HepG2 (cell line): ENCODE results near the gene SLC2A14. TPM values are rescaled to one million over a fixed set of nuclear protein-coding genes. Genes with fewer than 3 reads are reported as not detected.

Experiments
- ATAC-seq: fragments of 200-7000 bp; cut with Tn5 transposase; 3 replicates; pipeline ENCODE4 v1.9.1; 2020; ENCODE audit warnings: mild to moderate bottlenecking, moderate library complexity
- BruUV-seq: library from RNA; stranded (reverse); fragments of 400-500 nt; replicated peaks from 2 replicates; lab custom pipeline; 2021; lab: Mats Ljungman, UMichigan
- CTCF ChIA-PET: fragments of 300-600 bp; formaldehyde crosslinking; extraction: SDS; loops from one replicate; lab custom pipeline; 2021; ENCODE audit warnings: low total read pairs, inconsistent platforms, low intra/inter-chr PET ratio; lab: Yijun Ruan, JAX
- POLR2A ChIA-PET: fragments of 350-600 bp; sonication (Branson Sonifier 250); formaldehyde crosslinking; loops from one replicate; lab custom pipeline; 2020; ENCODE audit warnings: antibody characterized with exemption, inconsistent platforms; lab: Yijun Ruan, JAX
- DNase-seq: peaks from one replicate; pipeline ENCODE4 v3.0.0-alpha.2; 2015; ENCODE audit warnings: low spot score
- FAIRE-seq: peaks from 3 replicates; lab custom pipeline; 2011; peaks lifted over from hg19 to GRCh38; lab: Jason Lieb, UNC
- H2AFZ ChIP-seq: one replicate; pipeline ENCODE4 v1.6.1; 2011; ENCODE audit warnings: low read length, inconsistent platforms
- H3K27ac ChIP-seq: fragments of 300-600 bp; 3 replicates; pipeline ENCODE4 v1.8.0; 2011; ENCODE audit warnings: mixed run types, mild to moderate bottlenecking, mixed read lengths, low read length, inconsistent platforms; ENCODE audit not compliant: insufficient read depth; ENCODE audit errors: extremely low read length
- H3K27me3 ChIP-seq, 2 experiments: fragments of 200-600 bp in 1 of 2; 2 replicates in 1 of 2; 3 replicates in 1 of 2; pipeline versions ENCODE4 v1.6.0 to v1.8.0; 2011; ENCODE audit warnings: low read length in 2 of 2, mild to moderate bottlenecking in 2 of 2, moderate library complexity in 2 of 2, inconsistent platforms in 1 of 2; ENCODE audit not compliant: insufficient read depth in 2 of 2, control insufficient read depth in 1 of 2
- H3K36me3 ChIP-seq, 2 experiments: fragments of 200-600 bp in 1 of 2; replicated peaks in 1 of 2; 2 replicates in 1 of 2; 3 replicates in 1 of 2; pipeline versions ENCODE4 v1.5.1 to v1.8.0; 2011; ENCODE audit warnings: low read length in 2 of 2, inconsistent platforms in 1 of 2; ENCODE audit not compliant: insufficient read depth in 2 of 2, control insufficient read depth in 1 of 2
- H3K4me1 ChIP-seq: 2 replicates; pipeline ENCODE4 v1.5.1; 2012; ENCODE audit warnings: low read length, inconsistent platforms; ENCODE audit not compliant: insufficient read depth
- H3K4me2 ChIP-seq: 2 replicates; pipeline ENCODE4 v1.6.0; 2011; ENCODE audit warnings: low read depth, low read length, inconsistent platforms
- H3K4me3 ChIP-seq, 3 experiments: fragments of 200-600 bp in 1 of 3; sonication (generic), shearing (Covaris generic) in 1 of 3; replicated peaks in 1 of 3; 2 replicates each; pipeline ENCODE4 v1.5.1; 2011 to 2016; ENCODE audit warnings: low read length in 3 of 3, inconsistent platforms in 2 of 3, low read depth in 2 of 3, mild to moderate bottlenecking in 2 of 3, control low read depth in 1 of 3, mixed read lengths in 1 of 3; ENCODE audit not compliant: insufficient read depth in 1 of 3
- H3K79me2 ChIP-seq: one replicate; pipeline ENCODE4 v1.6.1; 2011; ENCODE audit warnings: low read length, inconsistent platforms; ENCODE audit not compliant: insufficient read depth
- H3K9ac ChIP-seq: 2 replicates; pipeline ENCODE4 v1.6.0; 2011; ENCODE audit warnings: mild to moderate bottlenecking, low read depth, low read length, inconsistent platforms; ENCODE audit not compliant: insufficient read depth
- H3K9me3 ChIP-seq: 2 replicates; pipeline ENCODE4 v1.5.1; 2012; ENCODE audit warnings: mild to moderate bottlenecking, low read length
- H4K20me1 ChIP-seq: 2 replicates; pipeline ENCODE4 v1.6.0; 2011; ENCODE audit warnings: inconsistent platforms, mild to moderate bottlenecking, low read length, moderate library complexity; ENCODE audit not compliant: insufficient read depth
- FLYWCH1 ChIP-seq: sonication (generic); formaldehyde crosslinking; IDR thresholded peaks from 2 replicates; pipeline ENCODE4 v1.8.1; 2023; ENCODE audit warnings: mild to moderate bottlenecking, missing genetic modification reagents
- FOXP1 ChIP-seq, 2 experiments: fragments of 450-650 bp in 1 of 2; IDR thresholded peaks; 2 replicates each; pipeline ENCODE4 v1.6.1; 2017 to 2018; ENCODE audit warnings: antibody characterized with exemption in 1 of 2
- NCOR1 ChIP-seq: fragments of 200-600 bp; sonication (generic); IDR thresholded peaks from 2 replicates; pipeline ENCODE4 v1.7.0; 2017; ENCODE audit warnings: antibody characterized with exemption, low read length, borderline replicate concordance
- PAXIP1 ChIP-seq: sonication (generic); formaldehyde crosslinking; conservative IDR thresholded peaks from 2 replicates; pipeline ENCODE4 v1.4.0; 2020; ENCODE audit warnings: mild to moderate bottlenecking, missing genetic modification reagents, moderate library complexity
- POGZ ChIP-seq: sonication (generic); formaldehyde crosslinking; IDR thresholded peaks from 2 replicates; pipeline ENCODE4 v1.4.0; 2020; ENCODE audit warnings: mild to moderate bottlenecking, missing genetic modification reagents
- POLR2AphosphoS5 ChIP-seq: IDR thresholded peaks from 2 replicates; pipeline ENCODE4 v1.6.1; 2012; ENCODE audit warnings: low read depth, low read length
- PPARG ChIP-seq: conservative IDR thresholded peaks from 2 replicates; pipeline ENCODE4 v1.6.1; 2016; ENCODE audit warnings: missing biosample characterization, missing genetic modification reagents
- RARA ChIP-seq: IDR thresholded peaks from 2 replicates; pipeline ENCODE4 v1.6.1; 2016; ENCODE audit warnings: missing genetic modification reagents, missing compliant biosample characterization
- SETDB1 ChIP-seq: sonication (generic); formaldehyde crosslinking; IDR thresholded peaks from 2 replicates; pipeline ENCODE4 v1.5.1; 2020; ENCODE audit warnings: missing genetic modification reagents, mild to moderate bottlenecking, borderline replicate concordance
- SOX13 ChIP-seq, 3 experiments: fragments of 450-650 bp in 1 of 3; sonication (generic) in 1 of 3; formaldehyde crosslinking in 1 of 3; IDR thresholded peaks in 2 of 3; conservative IDR thresholded peaks in 1 of 3; 2 replicates each; pipeline versions ENCODE4 v1.5.0 to v1.6.1; 2016 to 2020; ENCODE audit warnings: antibody characterized with exemption in 1 of 3, mild to moderate bottlenecking in 1 of 3, missing compliant biosample characterization in 1 of 3, missing genetic modification reagents in 1 of 3, moderate library complexity in 1 of 3
- ZNF30 ChIP-seq: sonication (generic); formaldehyde crosslinking; IDR thresholded peaks from 2 replicates; pipeline ENCODE4 v1.5.0; 2020; ENCODE audit warnings: mild to moderate bottlenecking, missing genetic modification reagents
- ZNF652 ChIP-seq: IDR thresholded peaks from 2 replicates; pipeline ENCODE4 v1.6.1; 2016; ENCODE audit warnings: low read depth, borderline replicate concordance
- WGBS: methylation state at CpG from one replicate; pipeline ENCODE4 v1.1.6; 2017; ENCODE audit warnings: low lambda C conversion rate; 5-methylcytosine and 5-hydroxymethylcytosine counted together
- in situ Hi-C: cut with HindIII; loops from 2 replicates; pipeline ENCODE4 v1.10.0; 2017; ENCODE audit warnings: low pct_unique_long_range_greater_than_20kb; ENCODE audit not compliant: extremely low pct_ligation_motif_present
- intact Hi-C: fragments of 100-400 bp; cut with micrococcal nuclease; formaldehyde crosslinking; loops from one replicate; pipeline ENCODE4 v1.10.0; 2022; ENCODE audit not compliant: unreplicated experiment
- polyA plus RNA-seq, 8 experiments: library from polyadenylated mRNA; depleted of rRNA in 3 of 8; stranded (reverse) in 7 of 8; unstranded in 1 of 8; fragments of >200 nt; fragmentation: Illumina TruSeq in 4 of 8; extraction: Trizol in 4 of 8; gene quantifications; 2 replicates each; pipeline versions ENCODE4 v1.2.1 to v1.2.3, GENCODE V29; 2011 to 2016; ENCODE audit warnings: low read depth in 4 of 8, missing spikeins in 1 of 8, mixed read lengths in 1 of 8; ENCODE audit not compliant: insufficient read depth in 1 of 8
- total RNA-seq, 5 experiments: library from RNA; depleted of rRNA; stranded (reverse); fragments of >200 nt; fragmentation: Illumina TruSeq; extraction: Trizol; gene quantifications; 2 replicates each; pipeline ENCODE4 v1.2.3, GENCODE V29; 2016; ENCODE audit warnings: low read depth in 1 of 5
- TF ChIP-seq, protein P1 (sequence below): IDR thresholded peaks from 2 replicates; pipeline ENCODE4 v1.6.1; 2016; ENCODE audit warnings: missing genetic modification reagents, missing compliant biosample characterization
- TF ChIP-seq, protein P2 (sequence below): sonication (generic); formaldehyde crosslinking; IDR thresholded peaks from 2 replicates; pipeline ENCODE4 v1.5.0; 2020; ENCODE audit warnings: mild to moderate bottlenecking, missing genetic modification reagents
- TF ChIP-seq, protein P3 (sequence below): sonication (generic); formaldehyde crosslinking; IDR thresholded peaks from 2 replicates; pipeline ENCODE4 v1.8.0; 2022; ENCODE audit warnings: mild to moderate bottlenecking, missing genetic modification reagents

The SLC2A14 gene
- total and polyA plus RNA-seq, 2 of the 13 experiments (the other 11 are each of a cell fraction or from before 2014, with no cell fraction given), result 7.7 to 39.0 TPM

DNA sequence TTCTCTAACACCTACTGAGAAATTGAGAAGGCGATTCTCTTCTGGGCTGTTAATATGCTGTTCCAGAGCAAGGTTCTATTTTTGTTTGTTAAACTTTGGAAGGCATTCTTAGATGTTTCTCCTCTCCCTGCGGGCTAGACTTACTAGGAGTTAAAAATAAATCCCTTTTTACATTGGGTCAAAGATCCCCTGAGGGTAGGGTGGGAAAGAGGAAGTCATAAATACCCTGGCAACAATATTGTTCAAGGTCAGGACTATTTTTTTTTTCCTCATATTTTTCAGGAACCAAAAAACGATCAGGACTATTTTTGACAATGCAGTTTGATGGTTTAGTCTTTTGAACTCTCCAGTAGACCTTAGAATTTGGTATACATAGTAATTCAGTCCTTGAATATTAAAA, 12.0 kb upstream of the SLC2A14 start:
- intact Hi-C loops (no loop called here), in situ Hi-C loops (no loop called here)
- no peak overlapping the region for H2AFZ ChIP-seq
- TF ChIP-seq SOX13 (IDR thresholded peaks at IDR 0.05), result no peak
- peak in 1 of 2 experiments; percentile 15; a peak in 1 of 4 replicates for TF ChIP-seq SOX13 (CRISPR knock-in tag; conservative IDR thresholded peaks at IDR 0.05 in 1 of 2, IDR thresholded peaks at IDR 0.05 in 1 of 2)
- 0 out of 2 replicates have a peak, but pooled peaks have one; percentile 41 for TF ChIP-seq PPARG
- TF ChIP-seq, protein P1, sequence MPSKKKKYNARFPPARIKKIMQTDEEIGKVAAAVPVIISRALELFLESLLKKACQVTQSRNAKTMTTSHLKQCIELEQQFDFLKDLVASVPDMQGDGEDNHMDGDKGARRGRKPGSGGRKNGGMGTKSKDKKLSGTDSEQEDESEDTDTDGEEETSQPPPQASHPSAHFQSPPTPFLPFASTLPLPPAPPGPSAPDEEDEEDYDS (CRISPR knock-in tag), result no peak
- no peak for TF ChIP-seq ZNF30 (CRISPR knock-in tag)
- TF ChIP-seq, protein P2, sequence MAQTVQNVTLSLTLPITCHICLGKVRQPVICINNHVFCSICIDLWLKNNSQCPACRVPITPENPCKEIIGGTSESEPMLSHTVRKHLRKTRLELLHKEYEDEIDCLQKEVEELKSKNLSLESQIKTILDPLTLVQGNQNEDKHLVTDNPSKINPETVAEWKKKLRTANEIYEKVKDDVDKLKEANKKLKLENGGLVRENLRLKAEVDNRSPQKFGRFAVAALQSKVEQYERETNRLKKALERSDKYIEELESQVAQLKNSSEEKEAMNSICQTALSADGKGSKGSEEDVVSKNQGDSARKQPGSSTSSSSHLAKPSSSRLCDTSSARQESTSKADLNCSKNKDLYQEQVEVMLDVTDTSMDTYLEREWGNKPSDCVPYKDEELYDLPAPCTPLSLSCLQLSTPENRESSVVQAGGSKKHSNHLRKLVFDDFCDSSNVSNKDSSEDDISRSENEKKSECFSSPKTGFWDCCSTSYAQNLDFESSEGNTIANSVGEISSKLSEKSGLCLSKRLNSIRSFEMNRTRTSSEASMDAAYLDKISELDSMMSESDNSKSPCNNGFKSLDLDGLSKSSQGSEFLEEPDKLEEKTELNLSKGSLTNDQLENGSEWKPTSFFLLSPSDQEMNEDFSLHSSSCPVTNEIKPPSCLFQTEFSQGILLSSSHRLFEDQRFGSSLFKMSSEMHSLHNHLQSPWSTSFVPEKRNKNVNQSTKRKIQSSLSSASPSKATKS (CRISPR knock-in tag), result no peak
- TF ChIP-seq ZNF652, result peak; percentile 48; the same call in 1 of the 2 replicates
- TF ChIP-seq POGZ (CRISPR knock-in tag), result no peak
- TF ChIP-seq FLYWCH1 (CRISPR knock-in tag), result no peak
- no peak for TF ChIP-seq SETDB1
- no peak for TF ChIP-seq NCOR1
- TF ChIP-seq, protein P3, sequence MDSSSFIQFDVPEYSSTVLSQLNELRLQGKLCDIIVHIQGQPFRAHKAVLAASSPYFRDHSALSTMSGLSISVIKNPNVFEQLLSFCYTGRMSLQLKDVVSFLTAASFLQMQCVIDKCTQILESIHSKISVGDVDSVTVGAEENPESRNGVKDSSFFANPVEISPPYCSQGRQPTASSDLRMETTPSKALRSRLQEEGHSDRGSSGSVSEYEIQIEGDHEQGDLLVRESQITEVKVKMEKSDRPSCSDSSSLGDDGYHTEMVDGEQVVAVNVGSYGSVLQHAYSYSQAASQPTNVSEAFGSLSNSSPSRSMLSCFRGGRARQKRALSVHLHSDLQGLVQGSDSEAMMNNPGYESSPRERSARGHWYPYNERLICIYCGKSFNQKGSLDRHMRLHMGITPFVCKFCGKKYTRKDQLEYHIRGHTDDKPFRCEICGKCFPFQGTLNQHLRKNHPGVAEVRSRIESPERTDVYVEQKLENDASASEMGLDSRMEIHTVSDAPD (CRISPR knock-in tag), result no peak
- 0 out of 2 replicates have a peak, but pooled peaks have one; percentile 12 for TF ChIP-seq RARA (CRISPR knock-in tag)
- 0 out of 2 replicates have a peak, but pooled peaks have one; percentile 21 for TF ChIP-seq PAXIP1 (CRISPR knock-in tag)
- no peak for TF ChIP-seq FOXP1 (IDR thresholded peaks at IDR 0.05)
- TF ChIP-seq FOXP1 (CRISPR knock-in tag; IDR thresholded peaks at IDR 0.05), result peak; percentile 14; the same call in 1 of the 2 replicates
- TF ChIP-seq POLR2AphosphoS5, result no peak
- H3K4me3 ChIP-seq, result peak overlapping the region in 1 of 3 experiments; percentile 12; a peak in 1 of 6 replicates
- peaks cover 79% of the 10 kb centered on the region for H3K4me1 ChIP-seq
- H3K36me3 ChIP-seq, result peaks cover 0 to 5% of the 10 kb centered on the region in 2 experiments; a peak in 2 of 5 replicates
- ChIA-PET POLR2A (no interaction called here), CTCF (no interaction called here)
- no peaks in the 10 kb centered on the region for H4K20me1 ChIP-seq
- peaks cover 29% of the 10 kb centered on the region for H3K79me2 ChIP-seq
- WGBS, result 36% methylated on average over 3 of the region's 3 CpGs
- FAIRE-seq (no peak), ATAC-seq (no peak), DNase-seq (no peak)
- 0 out of 2 replicates have a peak overlapping the region, but pooled peaks have one; percentile 24 for H3K4me2 ChIP-seq
- H3K9me3 ChIP-seq, result no peaks in the 10 kb centered on the region
- no peaks in the 10 kb centered on the region for H3K27me3 ChIP-seq
- BruUV-seq, result no TSS peak
- H3K27ac ChIP-seq, result peak overlapping the region; percentile 48
- H3K9ac ChIP-seq, result no peak overlapping the region
